Upper lobe of left lung (tissue), 6 donors: ENCODE measurements around the gene XPNPEP3. TPM values are rescaled to one million over a fixed set of nuclear protein-coding genes. Genes with fewer than 3 reads are reported as not detected.

Experiments
- ATAC-seq, 2 donors: fragments of 200-7000 bp; cut with Tn5 transposase; one replicate each; pipeline ENCODE4 v1.9.1; 2022; ENCODE audit warnings: mild to moderate bottlenecking in 2 of 2, moderate library complexity in 2 of 2; ENCODE audit not compliant: low FRiP score in 2 of 2
- DNase-seq, 2 donors: peaks; one replicate each; pipeline ENCODE4 v3.0.0-alpha.2; 2019 to 2020
- H3K27ac ChIP-seq, 4 donors: fragments of 200-600 bp; sonication (generic); one replicate each; pipeline ENCODE4 v1.5.1; 2016 to 2019
- H3K27me3 ChIP-seq, 4 donors: fragments of 200-600 bp; sonication (generic); one replicate each; pipeline ENCODE4 v1.5.1; 2017 to 2019
- H3K36me3 ChIP-seq, 4 donors: fragments of 200-600 bp; sonication (generic); one replicate each; pipeline ENCODE4 v1.5.1; 2016 to 2019
- H3K4me1 ChIP-seq, 4 donors: fragments of 200-600 bp; sonication (generic); one replicate each; pipeline ENCODE4 v1.5.1; 2018 to 2019
- H3K4me3 ChIP-seq, 4 donors: fragments of 200-600 bp; sonication (generic); one replicate each; pipeline ENCODE4 v1.5.1; 2017 to 2019; ENCODE audit warnings: mild to moderate bottlenecking in 2 of 4, moderate library complexity in 1 of 4
- H3K9me3 ChIP-seq, 4 donors: fragments of 200-600 bp; sonication (generic); one replicate each; pipeline ENCODE4 v1.5.1; 2018 to 2019
- EP300 ChIP-seq, 4 donors: sonication (generic); formaldehyde crosslinking; IDR thresholded peaks; one replicate each; pipeline ENCODE4 v1.5.1; 2017; ENCODE audit warnings: antibody characterized with exemption in 4 of 4, control low read depth in 2 of 4
- POLR2A ChIP-seq, 4 donors: fragments of 450-650 bp; IDR thresholded peaks; one replicate each; pipeline ENCODE4 v1.5.1; 2016 to 2017; ENCODE audit warnings: antibody characterized with exemption in 4 of 4, mild to moderate bottlenecking in 2 of 4
- POLR2AphosphoS5 ChIP-seq, 2 donors: sonication (generic); formaldehyde crosslinking; IDR thresholded peaks; one replicate each; pipeline ENCODE4 v1.5.1; 2017; ENCODE audit warnings: antibody characterized with exemption in 2 of 2
- WGBS, 2 donors: methylation state at CpG; one replicate each; pipeline ENCODE4 v1.1.5; 2017 to 2018; 5-methylcytosine and 5-hydroxymethylcytosine counted together
- small RNA-seq, 4 donors: library from RNA; depleted of rRNA; stranded (forward); fragments of <200 nt; gene quantifications; one replicate each; pipeline ENCODE3, GENCODE V24; 2016
- total RNA-seq, 6 donors: library from RNA; depleted of rRNA in 4 of 6; stranded (reverse); fragments of >200 nt in 4 of 6; gene quantifications; one replicate each; pipeline versions ENCODE4 v1.1.0 to v1.2.1, GENCODE V29; 2016 to 2021
- TF ChIP-seq, protein P1 (sequence below), 6 experiments: fragments of 450-650 bp in 4 of 6; fragments of 200-600 bp in 2 of 6; sonication (generic) in 2 of 6; IDR thresholded peaks; one replicate each; pipeline ENCODE4 v1.5.1; 2016 to 2019; ENCODE audit warnings: antibody characterized with exemption in 6 of 6
- donor health status: DM: no; HTN: no; CAD: no; lungs with moderate emphysema.
- donor health status: DM: no; HTN: yes; CAD: no; lungs with severe emphysema.

XPNPEP3 gene
- total RNA-seq, 6 donors from 2014 or later = 10.9 to 40.9 (median 15.1) TPM

- H3K9me3 ChIP-seq = no peaks in the 10 kb centered on the region
- 90 to 92% methylated on average over 11 to 18 of the region's 18 CpGs for WGBS, 2 donors
- TF ChIP-seq POLR2AphosphoS5 (IDR thresholded peaks at IDR 0.05) (no peak), EP300 (IDR thresholded peaks at IDR 0.05) (no peak), POLR2A (IDR thresholded peaks at IDR 0.05) (no peak)
- TF ChIP-seq, protein P1, sequence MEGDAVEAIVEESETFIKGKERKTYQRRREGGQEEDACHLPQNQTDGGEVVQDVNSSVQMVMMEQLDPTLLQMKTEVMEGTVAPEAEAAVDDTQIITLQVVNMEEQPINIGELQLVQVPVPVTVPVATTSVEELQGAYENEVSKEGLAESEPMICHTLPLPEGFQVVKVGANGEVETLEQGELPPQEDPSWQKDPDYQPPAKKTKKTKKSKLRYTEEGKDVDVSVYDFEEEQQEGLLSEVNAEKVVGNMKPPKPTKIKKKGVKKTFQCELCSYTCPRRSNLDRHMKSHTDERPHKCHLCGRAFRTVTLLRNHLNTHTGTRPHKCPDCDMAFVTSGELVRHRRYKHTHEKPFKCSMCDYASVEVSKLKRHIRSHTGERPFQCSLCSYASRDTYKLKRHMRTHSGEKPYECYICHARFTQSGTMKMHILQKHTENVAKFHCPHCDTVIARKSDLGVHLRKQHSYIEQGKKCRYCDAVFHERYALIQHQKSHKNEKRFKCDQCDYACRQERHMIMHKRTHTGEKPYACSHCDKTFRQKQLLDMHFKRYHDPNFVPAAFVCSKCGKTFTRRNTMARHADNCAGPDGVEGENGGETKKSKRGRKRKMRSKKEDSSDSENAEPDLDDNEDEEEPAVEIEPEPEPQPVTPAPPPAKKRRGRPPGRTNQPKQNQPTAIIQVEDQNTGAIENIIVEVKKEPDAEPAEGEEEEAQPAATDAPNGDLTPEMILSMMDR (IDR thresholded peaks at IDR 0.05) = no peak
- no peak for DNase-seq
- no peak overlapping the region for H3K4me3 ChIP-seq
- no peaks in the 10 kb centered on the region for H3K4me1 ChIP-seq
- peaks cover 3 to 18% (median 9%) of the 10 kb centered on the region in 4 donors for H3K36me3 ChIP-seq
- ATAC-seq = no peak
- no peak overlapping the region for H3K27ac ChIP-seq
- no peaks in the 10 kb centered on the region for H3K27me3 ChIP-seq
These were observed 120.1 kb downstream of the XPNPEP3 start for GRCh38 chr22:40976866-40977700.

DNA sequence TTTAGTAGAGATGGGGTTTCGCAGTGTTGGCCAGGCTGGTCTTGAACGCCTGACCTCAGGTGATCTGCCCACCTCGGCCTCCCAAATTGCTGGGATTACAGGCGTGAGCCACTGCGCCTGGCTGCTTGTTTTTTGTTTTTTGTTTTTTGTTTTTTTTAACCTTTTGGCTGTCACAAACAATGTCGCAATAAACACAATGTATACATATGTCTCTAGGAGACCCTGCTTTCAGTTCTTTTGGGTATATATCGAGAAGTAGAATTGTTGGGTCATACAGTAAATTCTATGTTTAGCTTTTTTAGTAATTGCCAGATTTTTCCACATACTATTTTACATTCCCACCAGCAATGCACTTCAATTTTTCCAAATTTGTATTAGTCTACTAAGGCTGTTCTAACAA is 122.2 kb downstream of the XPNPEP3 start:
- H3K4me1 ChIP-seq = no peaks in the 10 kb centered on the region
- TF ChIP-seq, protein P1 (IDR thresholded peaks at IDR 0.05) = no peak
- TF ChIP-seq POLR2AphosphoS5 (IDR thresholded peaks at IDR 0.05) = no peak
- TF ChIP-seq EP300 (IDR thresholded peaks at IDR 0.05) = no peak
- no peak for TF ChIP-seq POLR2A (IDR thresholded peaks at IDR 0.05)

GRCh38 chr22:40979871-40980270 is 122.9 kb downstream of the XPNPEP3 start:
- DNase-seq = no peak
- TF ChIP-seq POLR2AphosphoS5 (IDR thresholded peaks at IDR 0.05) = no peak
- TF ChIP-seq, protein P1 (IDR thresholded peaks at IDR 0.05) = no peak

More for the DNA sequence above, 122.2 kb downstream of the XPNPEP3 start:
- H3K36me3 ChIP-seq = no peaks in the 10 kb centered on the region
- no peak for DNase-seq
- H3K9me3 ChIP-seq = no peaks in the 10 kb centered on the region
- no peaks in the 10 kb centered on the region for H3K27me3 ChIP-seq
- H3K27ac ChIP-seq = no peak overlapping the region
- ATAC-seq = no peak
- WGBS, 2 donors = 94 to 96% methylated on average over 7 of the region's 7 CpGs
- H3K4me3 ChIP-seq = no peak overlapping the region

More at GRCh38 chr22:40979871-40980270, 122.9 kb downstream of the XPNPEP3 start:
- no peaks in the 10 kb centered on the region for H3K9me3 ChIP-seq
- H3K4me1 ChIP-seq = no peaks in the 10 kb centered on the region
- H3K36me3 ChIP-seq = no peaks in the 10 kb centered on the region
- 90 to 92% methylated on average over 8 of the region's 8 CpGs for WGBS, 2 donors
- no peak overlapping the region for H3K27ac ChIP-seq
- H3K27me3 ChIP-seq = no peaks in the 10 kb centered on the region
- ATAC-seq = no peak
- no peak overlapping the region for H3K4me3 ChIP-seq

Small RNA genes within 50 kb of the gene (small RNA-seq; reads per million reads assigned to genes)
- gene MIR4766 (0 reads per million in 4 donors), gene RF00017 (0 reads per million in 4 donors), gene RNU6-379P (0 reads per million in 4 donors)

Other genes starting within 250 kb of the XPNPEP3 start
- 100 to 1,000 TPM in 2 of 6 donors, 10 to 100 TPM in 4; 47.9 to 178 (median 61.3) TPM for gene MRTFA, start 220.4 kb upstream of the XPNPEP3 start, total RNA-seq
- under 1 TPM in 1 of 6 donors, not detected in 5; 1.00 TPM for gene MCHR1, start 177.7 kb upstream of the XPNPEP3 start, total RNA-seq
- 10 to 100 TPM in 4 of 6 donors, 1 to 10 TPM in 2; 7.3 to 21.0 (median 14.3) TPM for gene SLC25A17, start 37.8 kb upstream of the XPNPEP3 start, total RNA-seq
- gene ST13, start 509 bp upstream of the XPNPEP3 start, total RNA-seq = 100 to 1,000 TPM in 4 of 6 donors, 10 to 100 TPM in 2; 85.2 to 188 (median 119) TPM
- gene DNAJB7, start 5.0 kb downstream of the XPNPEP3 start, total RNA-seq = not detected
- gene RBX1, start 94.2 kb downstream of the XPNPEP3 start, total RNA-seq = 10 to 100 TPM; 14.6 to 55.5 (median 46.1) TPM
- gene EP300, start 235.4 kb downstream of the XPNPEP3 start, total RNA-seq = 100 to 1,000 TPM in 2 of 6 donors, 10 to 100 TPM in 4; 66.3 to 257 (median 86.1) TPM